Keratinocyte (primary cell): ENCODE results near the gene CACUL1. TPM values are rescaled to one million over a fixed set of nuclear protein-coding genes. Genes with fewer than 3 reads are reported as not detected.

Experiments used
- DNase-seq: peaks from one replicate; pipeline ENCODE4 v3.0.0-alpha.2; 2011; ENCODE audit warnings: low read depth, missing footprints, low spot score
- FAIRE-seq: peaks from 2 replicates; lab custom pipeline; 2011; peaks lifted over from hg19 to GRCh38; lab: Jason Lieb, UNC
- H2AFZ ChIP-seq: 2 replicates; pipeline ENCODE4 v1.6.0; 2012; ENCODE audit warnings: low read length, control low read depth, inconsistent platforms; ENCODE audit not compliant: control insufficient read depth
- H3K27ac ChIP-seq: 2 replicates; pipeline ENCODE4 v1.5.1; 2011; ENCODE audit warnings: low read length; ENCODE audit not compliant: control insufficient read depth, insufficient read depth
- H3K27me3 ChIP-seq: 3 replicates; pipeline ENCODE4 v1.6.0; 2011; ENCODE audit warnings: low read length; ENCODE audit not compliant: control insufficient read depth, insufficient read depth; ENCODE audit errors: extremely low read depth
- H3K36me3 ChIP-seq, 2 experiments: 2 replicates in 1 of 2; 3 replicates in 1 of 2; pipeline ENCODE4 v1.5.1; 2011; ENCODE audit warnings: low read length in 2 of 2, mild to moderate bottlenecking in 1 of 2; ENCODE audit not compliant: control insufficient read depth in 2 of 2, insufficient read depth in 2 of 2; ENCODE audit errors: extremely low read depth in 1 of 2
- H3K4me1 ChIP-seq: 3 replicates; pipeline ENCODE4 v1.5.1; 2011; ENCODE audit warnings: low read length; ENCODE audit not compliant: control insufficient read depth, insufficient read depth; ENCODE audit errors: extremely low read depth
- H3K4me2 ChIP-seq: 3 replicates; pipeline ENCODE4 v1.6.0; 2011; ENCODE audit warnings: low read depth, low read length; ENCODE audit not compliant: control insufficient read depth, insufficient read depth; ENCODE audit errors: extremely low read depth
- H3K4me3 ChIP-seq, 3 experiments: fragments of 200-600 bp in 1 of 3; sonication (generic) in 1 of 3; 2 replicates in 2 of 3; 3 replicates in 1 of 3; pipeline ENCODE4 v1.5.1; 2011 to 2016; ENCODE audit warnings: low read length in 3 of 3, mild to moderate bottlenecking in 3 of 3, control low read depth in 2 of 3, inconsistent platforms in 1 of 3, low read depth in 1 of 3, mixed read lengths in 1 of 3, mixed run types in 1 of 3, moderate library complexity in 1 of 3; ENCODE audit not compliant: control insufficient read depth in 2 of 3, insufficient read depth in 2 of 3; ENCODE audit errors: extremely low read depth in 1 of 3
- H3K79me2 ChIP-seq: 2 replicates; pipeline ENCODE4 v1.6.0; 2012; ENCODE audit warnings: low read length; ENCODE audit not compliant: control insufficient read depth, insufficient read depth
- H3K9ac ChIP-seq: 3 replicates; pipeline ENCODE4 v1.6.0; 2011; ENCODE audit warnings: low read length; ENCODE audit not compliant: control insufficient read depth, insufficient read depth; ENCODE audit errors: extremely low read depth
- H3K9me1 ChIP-seq: 3 replicates; pipeline ENCODE4 v1.6.0; 2011; ENCODE audit warnings: low read length; ENCODE audit not compliant: control insufficient read depth, insufficient read depth; ENCODE audit errors: extremely low read depth
- H3K9me3 ChIP-seq: 2 replicates; pipeline ENCODE4 v1.5.1; 2012; ENCODE audit warnings: low read depth, low read length; ENCODE audit not compliant: control insufficient read depth
- H4K20me1 ChIP-seq: 3 replicates; pipeline ENCODE4 v1.6.0; 2011; ENCODE audit warnings: low read length; ENCODE audit not compliant: control insufficient read depth, insufficient read depth; ENCODE audit errors: extremely low read depth
- CTCF ChIP-seq, 3 experiments: IDR thresholded peaks in 1 of 3; conservative IDR thresholded peaks in 1 of 3; optimal IDR thresholded peaks in 1 of 3; 2 replicates in 2 of 3; 3 replicates in 1 of 3; pipeline versions ENCODE3 to v1.5.1; 2011; ENCODE audit warnings: low read length in 3 of 3, mild to moderate bottlenecking in 3 of 3, moderate library complexity in 2 of 3, control low read depth in 1 of 3, inconsistent platforms in 1 of 3; ENCODE audit not compliant: insufficient read depth in 2 of 3; ENCODE audit errors: extremely low read depth in 1 of 3
- EZH2 ChIP-seq: IDR thresholded peaks from one replicate; pipeline ENCODE4 v1.6.1; 2012; ENCODE audit warnings: inconsistent platforms, mild to moderate bottlenecking, low read length, moderate library complexity
- dilution Hi-C: fragments of 300-500 bp; cut with MboI; formaldehyde crosslinking; loops from one replicate; pipeline ENCODE4 v1.7.0; 2020; ENCODE audit warnings: low sequenced_read_pairs; ENCODE audit not compliant: extremely low pct_ligation_motif_present
- polyA plus RNA-seq, 5 experiments: library from polyadenylated mRNA; depleted of rRNA in 3 of 5; stranded (reverse) in 3 of 5; stranded (forward) in 1 of 5; unstranded in 1 of 5; fragments of >200 nt; gene quantifications; 1 replicate in 1 of 5; 2 replicates in 3 of 5; 3 replicates in 1 of 5; pipeline versions ENCODE4 v1.2.1 to v1.2.3, GENCODE V29; 2011 to 2012; ENCODE audit warnings: missing spikeins in 2 of 5, low read depth in 1 of 5, low replicate concordance in 1 of 5

Gene CACUL1
- polyA plus RNA-seq, 1 donor (not counting 4 experiments of a cell fraction or from before 2014, with no cell fraction given): 36.5 TPM

- no peaks in the 10 kb centered on the region for H4K20me1 ChIP-seq
- no peak overlapping the region for H2AFZ ChIP-seq
- dilution Hi-C loops: no loop called here
- FAIRE-seq (no peak), DNase-seq (no peak)
- no peaks in the 10 kb centered on the region for H3K9me1 ChIP-seq
- peak in 2 of 3 experiments; percentile 19 to 35 for TF ChIP-seq CTCF (optimal IDR thresholded peaks at IDR 0.05 in 1 of 3, IDR thresholded peaks at IDR 0.05 in 1 of 3, conservative IDR thresholded peaks at IDR 0.05 in 1 of 3; ENCODE audit: extremely low read depth in 1 of 3, insufficient read depth in 2 of 3, low read length in 3 of 3)
- no peak for TF ChIP-seq EZH2
- H3K4me1 ChIP-seq: no peaks in the 10 kb centered on the region
- H3K27ac ChIP-seq: no peak overlapping the region
- H3K27me3 ChIP-seq: peaks cover 23% of the 10 kb centered on the region
- H3K9ac ChIP-seq: no peak overlapping the region
- no peaks in the 10 kb centered on the region for H3K9me3 ChIP-seq
- no peak overlapping the region for H3K4me2 ChIP-seq
- no peak overlapping the region for H3K4me3 ChIP-seq
- H3K36me3 ChIP-seq: no peaks in the 10 kb centered on the region
- H3K79me2 ChIP-seq: no peaks in the 10 kb centered on the region
Observed at GRCh38 chr10:118626953-118627352, 127.8 kb downstream of the CACUL1 start.

Other genes starting within 250 kb of the CACUL1 start
- not detected in 3 replicates for gene PRLHR, start 159.3 kb downstream of the CACUL1 start, polyA plus RNA-seq